Osteocyte (in vitro differentiated cells): ENCODE measurements around the gene TSPEAR. TPM values are rescaled to one million over a fixed set of nuclear protein-coding genes. Genes with fewer than 3 reads are reported as not detected.

Source experiments
- DNase-seq: peaks from one replicate; pipeline ENCODE4 v3.0.0; 2021; ENCODE audit warnings: mixed read lengths; ENCODE audit not compliant: unreplicated experiment; ENCODE audit errors: extremely low spot score
- H3K27ac Mint-ChIP-seq: one replicate; pipeline ENCODE4 v1.8.0; 2021; ENCODE audit warnings: mild to moderate bottlenecking, mixed read lengths; ENCODE audit not compliant: unreplicated experiment
- H3K27me3 Mint-ChIP-seq: one replicate; pipeline ENCODE4 v1.8.0; 2021; ENCODE audit warnings: mixed read lengths; ENCODE audit not compliant: unreplicated experiment
- H3K36me3 Mint-ChIP-seq: one replicate; pipeline ENCODE4 v1.8.0; 2021; ENCODE audit warnings: mixed read lengths; ENCODE audit not compliant: unreplicated experiment
- H3K4me1 Mint-ChIP-seq: one replicate; pipeline ENCODE4 v1.8.0; 2021; ENCODE audit warnings: mixed read lengths; ENCODE audit not compliant: unreplicated experiment
- H3K4me3 Mint-ChIP-seq: one replicate; pipeline ENCODE4 v1.8.0; 2021; ENCODE audit warnings: mild to moderate bottlenecking, moderate library complexity, mixed read lengths; ENCODE audit not compliant: unreplicated experiment
- H3K9me3 Mint-ChIP-seq: one replicate; pipeline ENCODE4 v1.8.0; 2021; ENCODE audit warnings: mixed read lengths; ENCODE audit not compliant: unreplicated experiment
- CTCF ChIP-seq: fragments of 200-600 bp; sonication (generic); IDR thresholded peaks from 2 replicates; pipeline ENCODE4 v1.5.0; 2021; ENCODE audit warnings: antibody characterized with exemption, mild to moderate bottlenecking, moderate library complexity
- total RNA-seq: library from RNA; stranded (reverse); gene quantifications from 2 replicates; pipeline ENCODE4 v1.2.1, GENCODE V29; 2021

Gene TSPEAR
- total RNA-seq, 1 donor from 2014 or later: not detected

- no peaks in the 10 kb centered on the region for H3K4me1 Mint-ChIP-seq
- no peak overlapping the region for H3K4me3 Mint-ChIP-seq
- H3K36me3 Mint-ChIP-seq: no peaks in the 10 kb centered on the region
- H3K27me3 Mint-ChIP-seq: peaks cover 5% of the 10 kb centered on the region
- H3K9me3 Mint-ChIP-seq: no peaks in the 10 kb centered on the region
- DNase-seq: no peak
- TF ChIP-seq CTCF: no peak
- no peak overlapping the region for H3K27ac Mint-ChIP-seq
These were observed 237.3 kb downstream of the TSPEAR start for GRCh38 chr21:44473915-44474555.

- H3K27ac Mint-ChIP-seq: no peak overlapping the region
- TF ChIP-seq CTCF: no peak
- no peaks in the 10 kb centered on the region for H3K36me3 Mint-ChIP-seq
- DNase-seq: no peak
- no peak overlapping the region for H3K4me3 Mint-ChIP-seq
- no peaks in the 10 kb centered on the region for H3K4me1 Mint-ChIP-seq
- no peaks in the 10 kb centered on the region for H3K9me3 Mint-ChIP-seq
- peaks cover 7% of the 10 kb centered on the region for H3K27me3 Mint-ChIP-seq
These were observed 239.4 kb downstream of the TSPEAR start for GRCh38 chr21:44471996-44472395.

GRCh38 chr21:44471341-44471740, 240.0 kb downstream of the TSPEAR start:
- peaks cover 7% of the 10 kb centered on the region for H3K27me3 Mint-ChIP-seq
- H3K27ac Mint-ChIP-seq: no peak overlapping the region
- DNase-seq: no peak
- H3K4me1 Mint-ChIP-seq: no peaks in the 10 kb centered on the region
- TF ChIP-seq CTCF: no peak
- no peaks in the 10 kb centered on the region for H3K9me3 Mint-ChIP-seq
- H3K36me3 Mint-ChIP-seq: no peaks in the 10 kb centered on the region
- H3K4me3 Mint-ChIP-seq: no peak overlapping the region

GRCh38 chr21:44467859-44468195, 243.5 kb downstream of the TSPEAR start:
- no peak for TF ChIP-seq CTCF
- H3K27ac Mint-ChIP-seq: no peak overlapping the region
- peaks cover 7% of the 10 kb centered on the region for H3K27me3 Mint-ChIP-seq
- H3K4me3 Mint-ChIP-seq: no peak overlapping the region
- no peaks in the 10 kb centered on the region for H3K9me3 Mint-ChIP-seq
- H3K36me3 Mint-ChIP-seq: no peaks in the 10 kb centered on the region
- H3K4me1 Mint-ChIP-seq: no peaks in the 10 kb centered on the region
- DNase-seq: no peak

- Mint-ChIP-seq H3K4me1 (no peaks in the 10 kb centered on the region), H3K4me3 (no peak overlapping the region), H3K9me3 (no peaks in the 10 kb centered on the region), H3K36me3 (no peaks in the 10 kb centered on the region), H3K27me3 (peaks cover 6% of the 10 kb centered on the region), H3K27ac (no peak overlapping the region)
- DNase-seq: no peak
- no peak for TF ChIP-seq CTCF
These were observed 244.1 kb downstream of the TSPEAR start for GRCh38 chr21:44466996-44467858.
